HFFc6 (cell line): ENCODE data around the gene IL16. TPM values are rescaled to one million over a fixed set of nuclear protein-coding genes. Genes with fewer than 3 reads are reported as not detected.

ENCODE experiments used
- DNase-seq: peaks from one replicate; pipeline ENCODE4 v3.0.0-alpha.2; 2018
- H3K27ac Mint-ChIP-seq: 2 replicates; pipeline ENCODE4 v1.8.0; 2020; ENCODE audit warnings: mild to moderate bottlenecking, mixed read lengths
- H3K27me3 Mint-ChIP-seq: 2 replicates; pipeline ENCODE4 v1.8.0; 2021; ENCODE audit warnings: mild to moderate bottlenecking, moderate library complexity, mixed read lengths; ENCODE audit not compliant: insufficient read depth
- H3K36me3 Mint-ChIP-seq: 2 replicates; pipeline ENCODE4 v1.8.0; 2021; ENCODE audit warnings: low read depth, mixed read lengths
- H3K4me1 Mint-ChIP-seq: 2 replicates; pipeline ENCODE4 v1.8.0; 2020; ENCODE audit warnings: low read depth, mixed read lengths
- H3K4me3 Mint-ChIP-seq: 2 replicates; pipeline ENCODE4 v1.8.0; 2020; ENCODE audit warnings: mild to moderate bottlenecking, moderate library complexity, mixed read lengths
- H3K9me3 Mint-ChIP-seq: 2 replicates; pipeline ENCODE4 v1.8.0; 2020; ENCODE audit warnings: mild to moderate bottlenecking, mixed read lengths
- total RNA-seq, 6 experiments: library from RNA; stranded (reverse); fragmentation: NEBNext Ultra II Directional; extraction: Animal tissue kit (Norgen Biotek cat#: 25700); gene quantifications; 2 replicates in 1 of 6; 3 replicates in 5 of 6; pipeline ENCODE4 v1.2.3, GENCODE V29; 2021
- TF ChIP-seq, protein P1 (sequence below): fragments of 200-600 bp; sonication (generic); IDR thresholded peaks from 2 replicates; pipeline ENCODE4 v1.5.0; 2021; ENCODE audit warnings: antibody characterized with exemption, mild to moderate bottlenecking

Gene IL16
- total RNA-seq, 6 experiments from 2014 or later = not detected

DNA sequence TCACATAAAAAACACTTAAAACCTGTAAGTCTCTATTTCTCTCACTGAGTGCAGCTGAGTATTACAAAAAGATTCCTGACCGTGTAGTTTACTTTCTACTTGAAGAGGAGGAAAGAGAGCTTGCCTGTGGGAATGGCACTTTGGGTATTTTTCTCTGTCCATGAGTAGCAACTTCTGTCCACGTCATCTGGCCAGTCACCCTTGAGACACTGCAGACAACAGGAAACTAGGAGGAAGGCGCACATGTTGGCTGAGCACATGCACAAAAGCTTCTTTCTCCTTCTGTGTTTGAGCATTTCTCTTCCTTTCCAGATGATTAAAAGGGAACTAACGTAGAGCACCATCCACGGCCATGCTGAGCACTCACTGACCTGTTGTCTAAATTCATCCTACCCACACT is 107.5 kb downstream of the IL16 start:
- Mint-ChIP-seq H3K27me3 (peaks cover 6% of the 10 kb centered on the region), H3K4me3 (no peak overlapping the region), H3K36me3 (peaks cover 3% of the 10 kb centered on the region; the same call in 1 of the 2 replicates), H3K9me3 (no peaks in the 10 kb centered on the region), H3K4me1 (peaks cover 25% of the 10 kb centered on the region), H3K27ac (peak overlapping the region; percentile 79)
- TF ChIP-seq, protein P1, sequence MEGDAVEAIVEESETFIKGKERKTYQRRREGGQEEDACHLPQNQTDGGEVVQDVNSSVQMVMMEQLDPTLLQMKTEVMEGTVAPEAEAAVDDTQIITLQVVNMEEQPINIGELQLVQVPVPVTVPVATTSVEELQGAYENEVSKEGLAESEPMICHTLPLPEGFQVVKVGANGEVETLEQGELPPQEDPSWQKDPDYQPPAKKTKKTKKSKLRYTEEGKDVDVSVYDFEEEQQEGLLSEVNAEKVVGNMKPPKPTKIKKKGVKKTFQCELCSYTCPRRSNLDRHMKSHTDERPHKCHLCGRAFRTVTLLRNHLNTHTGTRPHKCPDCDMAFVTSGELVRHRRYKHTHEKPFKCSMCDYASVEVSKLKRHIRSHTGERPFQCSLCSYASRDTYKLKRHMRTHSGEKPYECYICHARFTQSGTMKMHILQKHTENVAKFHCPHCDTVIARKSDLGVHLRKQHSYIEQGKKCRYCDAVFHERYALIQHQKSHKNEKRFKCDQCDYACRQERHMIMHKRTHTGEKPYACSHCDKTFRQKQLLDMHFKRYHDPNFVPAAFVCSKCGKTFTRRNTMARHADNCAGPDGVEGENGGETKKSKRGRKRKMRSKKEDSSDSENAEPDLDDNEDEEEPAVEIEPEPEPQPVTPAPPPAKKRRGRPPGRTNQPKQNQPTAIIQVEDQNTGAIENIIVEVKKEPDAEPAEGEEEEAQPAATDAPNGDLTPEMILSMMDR = no peak
- peak; percentile 64 for DNase-seq

DNA sequence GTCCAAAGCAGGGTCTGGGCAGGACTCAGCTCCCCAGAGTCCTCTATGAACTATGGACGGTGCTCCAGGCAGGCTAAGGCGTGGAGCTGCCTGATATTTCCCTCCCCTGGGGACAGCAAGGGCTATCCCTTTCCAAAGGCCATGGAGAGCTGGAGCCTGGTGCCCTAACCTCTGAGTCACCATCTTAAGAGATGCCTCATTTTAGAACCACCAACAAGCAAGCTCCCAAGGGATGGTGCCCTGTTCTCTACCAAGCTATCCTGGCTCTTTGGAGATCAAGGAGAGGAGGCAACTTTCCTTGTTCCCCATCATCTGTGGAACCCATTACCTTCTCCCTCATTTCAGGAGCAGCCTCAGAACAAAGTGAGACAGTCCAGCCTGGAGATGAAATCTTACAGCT is 111.6 kb downstream of the IL16 start:
- H3K4me1 Mint-ChIP-seq = peaks cover 55% of the 10 kb centered on the region
- H3K27me3 Mint-ChIP-seq = peaks cover 3% of the 10 kb centered on the region
- DNase-seq = no peak
- H3K9me3 Mint-ChIP-seq = no peaks in the 10 kb centered on the region
- no peak overlapping the region for H3K27ac Mint-ChIP-seq
- H3K36me3 Mint-ChIP-seq = peaks cover 18% of the 10 kb centered on the region; the same call in 1 of the 2 replicates
- TF ChIP-seq, protein P1 = no peak
- H3K4me3 Mint-ChIP-seq = no peak overlapping the region

DNA sequence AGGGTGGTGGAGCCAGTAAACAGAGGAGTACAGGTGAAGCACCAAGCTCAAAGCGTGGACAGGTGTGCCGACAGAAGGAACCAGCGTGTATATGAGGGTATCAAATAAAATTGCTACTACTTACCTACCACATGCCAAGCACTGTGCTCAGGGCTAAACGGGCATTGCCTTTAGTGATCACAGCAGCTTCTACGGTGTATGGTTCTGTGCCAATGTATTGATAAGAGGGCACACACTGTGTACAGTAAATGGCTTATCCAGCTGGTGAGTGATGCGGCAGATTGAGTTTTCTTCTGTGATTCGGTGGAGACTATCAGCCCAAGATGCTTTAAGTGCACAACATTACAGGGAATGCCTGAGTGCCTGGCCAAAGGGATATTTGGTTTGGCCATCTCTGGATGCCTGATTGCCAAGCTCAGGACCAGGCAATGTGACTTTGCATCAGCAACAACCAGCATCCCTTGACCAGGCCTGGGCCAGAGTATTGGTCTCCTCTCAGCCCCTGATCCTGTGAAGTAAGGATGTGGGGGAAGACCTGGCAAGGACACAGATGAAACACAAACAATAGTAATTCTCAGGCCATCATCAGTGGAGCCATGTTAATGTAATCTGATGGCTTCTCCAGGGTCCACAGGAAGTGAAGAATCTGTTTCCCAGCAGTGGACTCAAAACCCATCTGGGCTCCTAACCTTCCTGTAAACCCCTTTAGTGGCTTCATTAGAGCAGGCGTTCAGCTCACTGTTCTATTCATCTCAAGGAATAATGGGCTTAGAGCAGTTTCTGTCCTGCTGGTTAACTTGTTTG is 113.2 kb downstream of the IL16 start:
- Mint-ChIP-seq H3K4me3 (no peak overlapping the region), H3K9me3 (no peaks in the 10 kb centered on the region), H3K4me1 (peaks cover 43% of the 10 kb centered on the region), H3K27me3 (peaks cover 2% of the 10 kb centered on the region), H3K36me3 (peaks cover 18% of the 10 kb centered on the region; the same call in 1 of the 2 replicates), H3K27ac (no peak overlapping the region)
- no peak for DNase-seq
- TF ChIP-seq, protein P1 = no peak

DNA sequence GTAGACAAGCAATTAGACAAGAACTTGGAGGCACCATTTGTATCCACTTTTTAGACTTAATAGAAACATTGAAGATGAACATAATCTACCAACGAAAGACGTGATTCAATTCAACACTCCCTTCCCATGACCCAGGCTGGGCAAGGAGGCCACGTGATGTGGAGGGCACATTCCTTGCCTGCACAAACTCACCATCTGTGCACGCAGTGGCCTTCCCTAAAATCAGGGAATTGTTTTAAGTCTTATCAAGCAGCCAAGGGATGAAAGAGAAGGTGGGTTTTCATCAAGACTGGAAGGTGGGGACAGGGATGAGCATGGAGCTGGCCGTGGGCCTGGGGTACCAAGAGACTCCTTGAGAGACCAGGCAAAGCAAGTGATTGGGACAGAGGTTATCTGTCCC is 113.8 kb downstream of the IL16 start:
- peaks cover 3% of the 10 kb centered on the region for H3K27me3 Mint-ChIP-seq
- TF ChIP-seq, protein P1 = no peak
- peaks cover 41% of the 10 kb centered on the region for H3K4me1 Mint-ChIP-seq
- H3K4me3 Mint-ChIP-seq = no peak overlapping the region
- peaks cover 18% of the 10 kb centered on the region; the same call in 1 of the 2 replicates for H3K36me3 Mint-ChIP-seq
- no peaks in the 10 kb centered on the region for H3K9me3 Mint-ChIP-seq
- H3K27ac Mint-ChIP-seq = no peak overlapping the region
- DNase-seq = no peak

DNA sequence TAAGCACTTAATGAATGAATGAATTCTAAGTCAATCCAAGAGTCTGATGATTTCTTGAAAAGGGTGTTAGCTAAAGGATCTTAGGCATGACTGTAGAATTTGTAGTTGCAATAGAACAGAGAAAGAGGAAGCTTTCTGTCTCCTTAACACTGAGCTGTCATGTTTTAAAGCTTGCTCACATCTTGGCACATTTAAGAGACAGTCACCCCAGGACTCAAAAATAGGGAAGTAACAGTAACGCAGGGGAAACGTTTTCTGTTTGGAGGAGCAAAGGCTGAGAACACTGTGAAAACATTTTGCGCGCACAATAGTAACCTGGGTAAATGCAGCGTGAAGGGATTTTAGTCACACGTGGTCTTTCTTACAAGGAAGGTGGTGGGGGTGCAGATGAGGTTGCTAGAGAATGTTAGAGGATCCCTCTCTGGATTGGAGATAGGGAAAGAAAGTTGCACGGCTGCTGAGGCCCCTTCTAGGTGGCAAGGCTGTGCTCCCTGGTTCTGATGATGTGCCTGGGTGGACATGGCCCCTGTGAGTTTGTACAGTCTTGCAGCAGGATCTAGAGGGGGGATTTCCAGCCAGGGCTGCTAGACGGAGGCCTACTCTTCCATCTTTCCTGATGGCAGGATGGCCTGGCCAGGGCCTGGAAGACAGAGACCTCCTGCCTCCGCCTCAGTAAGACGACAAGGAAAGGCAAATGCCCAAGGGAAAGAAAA is 115.2 kb downstream of the IL16 start:
- H3K27ac Mint-ChIP-seq = peak overlapping the region; percentile 72
- peaks cover 41% of the 10 kb centered on the region for H3K4me1 Mint-ChIP-seq
- H3K9me3 Mint-ChIP-seq = no peaks in the 10 kb centered on the region
- peak overlapping the region; percentile 6; the same call in 1 of the 2 replicates for H3K4me3 Mint-ChIP-seq
- DNase-seq = peak; percentile 3
- peaks cover 3% of the 10 kb centered on the region for H3K27me3 Mint-ChIP-seq
- TF ChIP-seq, protein P1 = no peak
- H3K36me3 Mint-ChIP-seq = peaks cover 26% of the 10 kb centered on the region
